ENCODE results near the gene TCEAL7.
A peak's percentile ranks its signal among the peaks of the same experiment; 100 is the strongest.
"Not testable (repeated sequence)": the region's sequence is repeated elsewhere in the genome, so short reads cannot be mapped to it uniquely, and the experiment has no call there.

TCEAL7 gene

GRCh38 chrX:103344606-103345005 lies 14.6 kb downstream of the TCEAL7 start:
- peaks cover 4 to 5% of the 10 kb centered on the region in 2 donors for H3K27me3 ChIP-seq (ENCODE audit: control insufficient read depth in 2 of 2, insufficient read depth in 2 of 2, low read length in 2 of 2)
- H3K4me3 ChIP-seq (ENCODE audit: low read length in 2 of 2), result no peak overlapping the region
- no peaks in the 10 kb centered on the region for H3K36me3 ChIP-seq (ENCODE audit: control insufficient read depth in 2 of 2, insufficient read depth in 2 of 2, low read length in 2 of 2)
- H3K4me1 ChIP-seq (ENCODE audit: control insufficient read depth in 2 of 2, insufficient read depth in 2 of 2, low read length in 2 of 2), result no peaks in the 10 kb centered on the region
- H3K9me3 ChIP-seq (ENCODE audit: control insufficient read depth in 2 of 2, low read length in 2 of 2), result no peaks in the 10 kb centered on the region
- H3K27ac ChIP-seq (ENCODE audit: low read depth in 2 of 2, low read length in 2 of 2), result no peak overlapping the region
- no peak overlapping the region for H3K9ac ChIP-seq (ENCODE audit: low read depth in 1 of 2, low read length in 2 of 2)

- Histone ChIP-seq H3K27ac (ENCODE audit: low read depth in 2 of 2, low read length in 2 of 2) (no peak overlapping the region), H3K9ac (ENCODE audit: low read depth in 1 of 2, low read length in 2 of 2) (no peak overlapping the region), H3K9me3 (ENCODE audit: control insufficient read depth in 2 of 2, low read length in 2 of 2) (no peaks in the 10 kb centered on the region), H3K27me3 (ENCODE audit: control insufficient read depth in 2 of 2, insufficient read depth in 2 of 2, low read length in 2 of 2) (peaks cover 2 to 3% of the 10 kb centered on the region in 2 donors), H3K4me3 (ENCODE audit: low read length in 2 of 2) (no peak overlapping the region), H3K4me1 (ENCODE audit: control insufficient read depth in 2 of 2, insufficient read depth in 2 of 2, low read length in 2 of 2) (no peaks in the 10 kb centered on the region), H3K36me3 (ENCODE audit: control insufficient read depth in 2 of 2, insufficient read depth in 2 of 2, low read length in 2 of 2) (no peaks in the 10 kb centered on the region)
Measured at GRCh38 chrX:103347682-103348397, 17.8 kb downstream of the TCEAL7 start.

- Histone ChIP-seq H3K4me1 (ENCODE audit: control insufficient read depth in 2 of 2, insufficient read depth in 2 of 2, low read length in 2 of 2) (peaks cover 0 to 3% of the 10 kb centered on the region in 2 donors), H3K4me3 (ENCODE audit: low read length in 2 of 2) (peak within 1 kb of the TSS; percentile 81 to 86), H3K27ac (ENCODE audit: low read depth in 2 of 2, low read length in 2 of 2) (peak within 1 kb of the TSS; percentile 83 to 88), H3K9ac (ENCODE audit: low read depth in 1 of 2, low read length in 2 of 2) (peak within 1 kb of the TSS; percentile 90 to 92), H3K36me3 (ENCODE audit: control insufficient read depth in 2 of 2, insufficient read depth in 2 of 2, low read length in 2 of 2) (no peaks in the 10 kb centered on the region), H3K9me3 (ENCODE audit: control insufficient read depth in 2 of 2, low read length in 2 of 2) (no peaks in the 10 kb centered on the region), H3K27me3 (ENCODE audit: control insufficient read depth in 2 of 2, insufficient read depth in 2 of 2, low read length in 2 of 2) (peaks cover 0 to 3% of the 10 kb centered on the region in 2 donors)
Measured at GRCh38 chrX:103356130-103356798, 26.2 kb downstream of the TCEAL7 start, which contains the start of gene TCEAL9. TSS of gene TCEAL9 (plus strand) at chrX:103356506. CDS start at chrX:103357685, 1,179 bp downstream.

- Histone ChIP-seq H3K27me3 (ENCODE audit: control insufficient read depth in 2 of 2, insufficient read depth in 2 of 2, low read length in 2 of 2) (peaks cover 0 to 3% of the 10 kb centered on the region in 2 donors), H3K27ac (ENCODE audit: low read depth in 2 of 2, low read length in 2 of 2) (peak overlapping the region; percentile 83 to 88), H3K4me1 (ENCODE audit: control insufficient read depth in 2 of 2, insufficient read depth in 2 of 2, low read length in 2 of 2) (peaks cover 0 to 3% of the 10 kb centered on the region in 2 donors), H3K9me3 (ENCODE audit: control insufficient read depth in 2 of 2, low read length in 2 of 2) (no peaks in the 10 kb centered on the region), H3K4me3 (ENCODE audit: low read length in 2 of 2) (peak overlapping the region; percentile 81 to 86), H3K9ac (ENCODE audit: low read depth in 1 of 2, low read length in 2 of 2) (peak overlapping the region; percentile 90 to 92), H3K36me3 (ENCODE audit: control insufficient read depth in 2 of 2, insufficient read depth in 2 of 2, low read length in 2 of 2) (no peaks in the 10 kb centered on the region)
Measured at GRCh38 chrX:103356858-103357257, 26.8 kb downstream of the TCEAL7 start.

GRCh38 chrX:103357871-103358270 lies 27.8 kb downstream of the TCEAL7 start:
- H3K9me3 ChIP-seq (ENCODE audit: control insufficient read depth in 2 of 2, low read length in 2 of 2), result no peaks in the 10 kb centered on the region
- no peak overlapping the region for H3K4me3 ChIP-seq (ENCODE audit: low read length in 2 of 2)
- peaks cover 0 to 3% of the 10 kb centered on the region in 2 donors for H3K4me1 ChIP-seq (ENCODE audit: control insufficient read depth in 2 of 2, insufficient read depth in 2 of 2, low read length in 2 of 2)
- H3K27me3 ChIP-seq (ENCODE audit: control insufficient read depth in 2 of 2, insufficient read depth in 2 of 2, low read length in 2 of 2), result peaks cover 0 to 3% of the 10 kb centered on the region in 2 donors
- no peak overlapping the region for H3K9ac ChIP-seq (ENCODE audit: low read depth in 1 of 2, low read length in 2 of 2)
- no peaks in the 10 kb centered on the region for H3K36me3 ChIP-seq (ENCODE audit: control insufficient read depth in 2 of 2, insufficient read depth in 2 of 2, low read length in 2 of 2)
- no peak overlapping the region for H3K27ac ChIP-seq (ENCODE audit: low read depth in 2 of 2, low read length in 2 of 2)

- H3K9ac ChIP-seq (ENCODE audit: low read depth in 1 of 2, low read length in 2 of 2); H3K27ac ChIP-seq (ENCODE audit: low read depth in 2 of 2, low read length in 2 of 2); H3K4me3 ChIP-seq (ENCODE audit: low read length in 2 of 2); H3K27me3 ChIP-seq (ENCODE audit: control insufficient read depth in 2 of 2, insufficient read depth in 2 of 2, low read length in 2 of 2); H3K36me3 ChIP-seq (ENCODE audit: control insufficient read depth in 2 of 2, insufficient read depth in 2 of 2, low read length in 2 of 2); H3K4me1 ChIP-seq (ENCODE audit: control insufficient read depth in 2 of 2, insufficient read depth in 2 of 2, low read length in 2 of 2); H3K9me3 ChIP-seq (ENCODE audit: control insufficient read depth in 2 of 2, low read length in 2 of 2): not testable (repeated sequence)
Measured at GRCh38 chrX:103359605-103360004, 29.6 kb downstream of the TCEAL7 start.

- no peak overlapping the region for H3K4me3 ChIP-seq (ENCODE audit: low read length in 2 of 2)
- H3K27me3 ChIP-seq (ENCODE audit: control insufficient read depth in 2 of 2, insufficient read depth in 2 of 2, low read length in 2 of 2), result peaks cover 0 to 3% of the 10 kb centered on the region in 2 donors
- H3K4me1 ChIP-seq (ENCODE audit: control insufficient read depth in 2 of 2, insufficient read depth in 2 of 2, low read length in 2 of 2), result peaks cover 0 to 3% of the 10 kb centered on the region in 2 donors
- H3K9me3 ChIP-seq (ENCODE audit: control insufficient read depth in 2 of 2, low read length in 2 of 2), result no peaks in the 10 kb centered on the region
- H3K27ac ChIP-seq (ENCODE audit: low read depth in 2 of 2, low read length in 2 of 2), result no peak overlapping the region
- no peaks in the 10 kb centered on the region for H3K36me3 ChIP-seq (ENCODE audit: control insufficient read depth in 2 of 2, insufficient read depth in 2 of 2, low read length in 2 of 2)
- H3K9ac ChIP-seq (ENCODE audit: low read depth in 1 of 2, low read length in 2 of 2), result no peak overlapping the region
Measured at GRCh38 chrX:103360092-103360491, 30.1 kb downstream of the TCEAL7 start.

- Histone ChIP-seq H3K36me3 (ENCODE audit: control insufficient read depth in 2 of 2, insufficient read depth in 2 of 2, low read length in 2 of 2) (no peaks in the 10 kb centered on the region), H3K27ac (ENCODE audit: low read depth in 2 of 2, low read length in 2 of 2) (no peak overlapping the region), H3K27me3 (ENCODE audit: control insufficient read depth in 2 of 2, insufficient read depth in 2 of 2, low read length in 2 of 2) (peaks cover 0 to 3% of the 10 kb centered on the region in 2 donors), H3K4me3 (ENCODE audit: low read length in 2 of 2) (no peak overlapping the region), H3K9me3 (ENCODE audit: control insufficient read depth in 2 of 2, low read length in 2 of 2) (no peaks in the 10 kb centered on the region), H3K9ac (ENCODE audit: low read depth in 1 of 2, low read length in 2 of 2) (no peak overlapping the region), H3K4me1 (ENCODE audit: control insufficient read depth in 2 of 2, insufficient read depth in 2 of 2, low read length in 2 of 2) (peaks cover 0 to 3% of the 10 kb centered on the region in 2 donors)
Measured at GRCh38 chrX:103360916-103361315, 30.9 kb downstream of the TCEAL7 start.

GRCh38 chrX:103361798-103362197 lies 31.8 kb downstream of the TCEAL7 start:
- Histone ChIP-seq H3K9ac (ENCODE audit: low read depth in 1 of 2, low read length in 2 of 2) (no peak overlapping the region), H3K27ac (ENCODE audit: low read depth in 2 of 2, low read length in 2 of 2) (no peak overlapping the region), H3K27me3 (ENCODE audit: control insufficient read depth in 2 of 2, insufficient read depth in 2 of 2, low read length in 2 of 2) (peaks cover 0 to 3% of the 10 kb centered on the region in 2 donors)

GRCh38 chrX:103362474-103362873 lies 32.4 kb downstream of the TCEAL7 start:
- H3K4me3 ChIP-seq (ENCODE audit: low read length in 2 of 2), result no peak overlapping the region
- H3K9me3 ChIP-seq (ENCODE audit: control insufficient read depth in 2 of 2, low read length in 2 of 2), result no peaks in the 10 kb centered on the region
- no peaks in the 10 kb centered on the region for H3K36me3 ChIP-seq (ENCODE audit: control insufficient read depth in 2 of 2, insufficient read depth in 2 of 2, low read length in 2 of 2)
- peaks cover 1 to 3% of the 10 kb centered on the region in 2 donors for H3K27me3 ChIP-seq (ENCODE audit: control insufficient read depth in 2 of 2, insufficient read depth in 2 of 2, low read length in 2 of 2)
- H3K4me1 ChIP-seq (ENCODE audit: control insufficient read depth in 2 of 2, insufficient read depth in 2 of 2, low read length in 2 of 2), result peaks cover 0 to 3% of the 10 kb centered on the region in 2 donors
- no peak overlapping the region for H3K27ac ChIP-seq (ENCODE audit: low read depth in 2 of 2, low read length in 2 of 2)
- H3K9ac ChIP-seq (ENCODE audit: low read depth in 1 of 2, low read length in 2 of 2), result no peak overlapping the region

More at GRCh38 chrX:103361798-103362197, 31.8 kb downstream of the TCEAL7 start:
- peaks cover 0 to 3% of the 10 kb centered on the region in 2 donors for H3K4me1 ChIP-seq (ENCODE audit: control insufficient read depth in 2 of 2, insufficient read depth in 2 of 2, low read length in 2 of 2)
- no peaks in the 10 kb centered on the region for H3K9me3 ChIP-seq (ENCODE audit: control insufficient read depth in 2 of 2, low read length in 2 of 2)
- H3K36me3 ChIP-seq (ENCODE audit: control insufficient read depth in 2 of 2, insufficient read depth in 2 of 2, low read length in 2 of 2), result no peaks in the 10 kb centered on the region
- no peak overlapping the region for H3K4me3 ChIP-seq (ENCODE audit: low read length in 2 of 2)

Measured in mucosa of rectum (tissue), 2 donors.